ENCODE measurements around the gene FGF14. TPM values are rescaled to one million over a fixed set of nuclear protein-coding genes. Genes with fewer than 3 reads are reported as not detected.

Gene FGF14
- total and polyA plus RNA-seq, 2 of the 4 experiments (the other 2 are of a cell fraction): under 0.01 TPM; not detected in 1

DNA sequence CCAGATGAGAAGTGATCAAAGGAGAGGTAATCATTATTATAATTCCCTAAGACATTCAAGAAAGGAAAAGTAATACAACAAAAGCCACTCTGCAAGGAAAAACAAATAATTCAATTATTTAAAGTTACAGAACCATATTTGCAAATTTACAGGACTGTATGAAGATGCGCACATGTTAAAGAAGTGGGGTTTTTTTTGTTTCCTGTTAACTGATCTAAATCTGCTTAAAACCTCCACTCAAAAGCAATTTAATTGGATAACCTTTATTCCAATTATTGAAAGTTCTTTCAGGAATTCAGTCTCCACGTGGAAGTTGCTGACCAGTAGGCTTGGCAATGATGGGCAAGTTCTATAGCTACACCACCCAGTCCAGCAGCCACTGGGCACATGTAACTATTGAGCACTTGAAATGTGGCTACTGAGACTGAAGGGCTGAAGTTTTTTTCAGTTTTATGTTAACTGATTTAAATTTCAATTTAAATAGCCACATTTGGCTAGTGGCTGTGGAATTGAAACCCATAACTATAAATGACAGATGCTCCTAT is 232.3 kb downstream of the FGF14 start:
- Histone ChIP-seq H3K9me3 (ENCODE audit: control insufficient read depth, insufficient read depth, low read length) (no peaks in the 10 kb centered on the region), H2AK9ac (replicated peaks; ENCODE audit: low read depth, low read length, poor library complexity) (no peak overlapping the region), H3K27ac (ENCODE audit: insufficient read depth, low read length) (no peak overlapping the region), H3K36me3 (ENCODE audit: control insufficient read depth, insufficient read depth, low read length) (no peaks in the 10 kb centered on the region), H2BK15ac (ENCODE audit: low read depth, low read length) (no peak overlapping the region), H3K27me3 (ENCODE audit: control insufficient read depth, insufficient read depth, low read length) (no peaks in the 10 kb centered on the region), H3K56ac (ENCODE audit: extremely low read depth, insufficient read depth, low read length) (no peak overlapping the region), H3K4me1 (ENCODE audit: control insufficient read depth, insufficient read depth, low read length) (no peaks in the 10 kb centered on the region), H3K23ac (ENCODE audit: low read depth, low read length) (no peak overlapping the region), H3K14ac (replicated peaks; ENCODE audit: low read depth, low read length) (no peak overlapping the region), H4K91ac (ENCODE audit: insufficient read depth, low read depth, low read length) (no peak overlapping the region), H3K4me2 (ENCODE audit: low read depth, low read length) (no peak overlapping the region), H3K4ac (ENCODE audit: low read depth, low read length) (no peak overlapping the region), H2BK20ac (ENCODE audit: low read depth, low read length) (no peak overlapping the region), H2AK5ac (ENCODE audit: low read depth, low read length) (no peak overlapping the region), H3K9ac (ENCODE audit: low read depth, low read length) (no peak overlapping the region), H3K79me1 (ENCODE audit: low read depth in 1 of 2, low read length in 2 of 2) (no peaks in the 10 kb centered on the region), H3K4me3 (ENCODE audit: insufficient read depth, low read depth, low read length) (no peak overlapping the region), H2AFZ (replicated peaks; ENCODE audit: low read length, poor library complexity) (no peak overlapping the region), H3K18ac (ENCODE audit: low read depth, low read length) (no peak overlapping the region), H3K9me1 (ENCODE audit: insufficient read depth, low read length) (no peaks in the 10 kb centered on the region), H4K20me1 (ENCODE audit: insufficient read depth, low read length) (no peaks in the 10 kb centered on the region), H4K5ac (ENCODE audit: low read depth, low read length) (no peak overlapping the region), H4K8ac (ENCODE audit: low read depth in 2 of 2, low read length in 2 of 2) (no peak overlapping the region), H2BK5ac (ENCODE audit: low read depth, low read length, poor library complexity, severe bottlenecking) (no peak overlapping the region), H2BK120ac (ENCODE audit: low read depth, low read length) (no peak overlapping the region)
- WGBS, 2 experiments (ENCODE audit: extremely low coverage in 2 of 2, insufficient read length in 1 of 2): no CpG with 5 or more reads among the region's 2 CpGs
- dilution Hi-C loops (cut with HindIII; ENCODE audit: low sequenced_read_pairs, unreplicated experiment): no loop called here
- intact Hi-C loops (cut with micrococcal nuclease): no loop called here
- no TSS peak for BruUV-seq (replicated peaks)
- no peak for DNase-seq
- in situ Hi-C loops (cut with MboI; ENCODE audit: low sequenced_read_pairs): no loop called here
- ChIA-PET POLR2A (ENCODE audit: unreplicated experiment) (no interaction called here), CTCF (no interaction called here)
- ATAC-seq (ENCODE audit: low read depth): no peak
- TF ChIP-seq BHLHE40 (IDR thresholded peaks at IDR 0.05; ENCODE audit: low read depth, low read length) (no peak), RCOR1 (IDR thresholded peaks at IDR 0.05; ENCODE audit: insufficient replicate concordance, low read length) (no peak), SMC3 (IDR thresholded peaks at IDR 0.05; ENCODE audit: low read depth, low read length) (no peak), CEBPB (IDR thresholded peaks at IDR 0.05; ENCODE audit: low read depth, low read length) (no peak), CHD1 (IDR thresholded peaks at IDR 0.05; ENCODE audit: low read depth, low read length) (no peak), MXI1 (IDR thresholded peaks at IDR 0.05; ENCODE audit: borderline replicate concordance, low read depth, low read length) (no peak), FOS (IDR thresholded peaks at IDR 0.05; ENCODE audit: low read depth, low read length) (no peak), POLR2A (IDR thresholded peaks at IDR 0.05; ENCODE audit: low read depth, low read length) (no peak), MAFK (IDR thresholded peaks at IDR 0.05; ENCODE audit: low read depth, low read length) (no peak), NFE2L2 (IDR thresholded peaks at IDR 0.05; ENCODE audit: low read depth, low read length) (no peak), RAD21 (IDR thresholded peaks at IDR 0.05; ENCODE audit: low read length) (no peak), MAZ (IDR thresholded peaks at IDR 0.05; ENCODE audit: borderline replicate concordance, low read depth, low read length) (no peak), RFX5 (IDR thresholded peaks at IDR 0.05; ENCODE audit: low read depth, low read length) (no peak)
- TF ChIP-seq, protein P1, sequence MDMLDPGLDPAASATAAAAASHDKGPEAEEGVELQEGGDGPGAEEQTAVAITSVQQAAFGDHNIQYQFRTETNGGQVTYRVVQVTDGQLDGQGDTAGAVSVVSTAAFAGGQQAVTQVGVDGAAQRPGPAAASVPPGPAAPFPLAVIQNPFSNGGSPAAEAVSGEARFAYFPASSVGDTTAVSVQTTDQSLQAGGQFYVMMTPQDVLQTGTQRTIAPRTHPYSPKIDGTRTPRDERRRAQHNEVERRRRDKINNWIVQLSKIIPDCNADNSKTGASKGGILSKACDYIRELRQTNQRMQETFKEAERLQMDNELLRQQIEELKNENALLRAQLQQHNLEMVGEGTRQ (IDR thresholded peaks at IDR 0.05; ENCODE audit: low read depth, low read length): no peak
- TF ChIP-seq, protein P2, sequence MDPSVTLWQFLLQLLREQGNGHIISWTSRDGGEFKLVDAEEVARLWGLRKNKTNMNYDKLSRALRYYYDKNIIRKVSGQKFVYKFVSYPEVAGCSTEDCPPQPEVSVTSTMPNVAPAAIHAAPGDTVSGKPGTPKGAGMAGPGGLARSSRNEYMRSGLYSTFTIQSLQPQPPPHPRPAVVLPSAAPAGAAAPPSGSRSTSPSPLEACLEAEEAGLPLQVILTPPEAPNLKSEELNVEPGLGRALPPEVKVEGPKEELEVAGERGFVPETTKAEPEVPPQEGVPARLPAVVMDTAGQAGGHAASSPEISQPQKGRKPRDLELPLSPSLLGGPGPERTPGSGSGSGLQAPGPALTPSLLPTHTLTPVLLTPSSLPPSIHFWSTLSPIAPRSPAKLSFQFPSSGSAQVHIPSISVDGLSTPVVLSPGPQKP (IDR thresholded peaks at IDR 0.05; ENCODE audit: borderline replicate concordance, low read depth, low read length): no peak
- TF ChIP-seq, protein P3, sequence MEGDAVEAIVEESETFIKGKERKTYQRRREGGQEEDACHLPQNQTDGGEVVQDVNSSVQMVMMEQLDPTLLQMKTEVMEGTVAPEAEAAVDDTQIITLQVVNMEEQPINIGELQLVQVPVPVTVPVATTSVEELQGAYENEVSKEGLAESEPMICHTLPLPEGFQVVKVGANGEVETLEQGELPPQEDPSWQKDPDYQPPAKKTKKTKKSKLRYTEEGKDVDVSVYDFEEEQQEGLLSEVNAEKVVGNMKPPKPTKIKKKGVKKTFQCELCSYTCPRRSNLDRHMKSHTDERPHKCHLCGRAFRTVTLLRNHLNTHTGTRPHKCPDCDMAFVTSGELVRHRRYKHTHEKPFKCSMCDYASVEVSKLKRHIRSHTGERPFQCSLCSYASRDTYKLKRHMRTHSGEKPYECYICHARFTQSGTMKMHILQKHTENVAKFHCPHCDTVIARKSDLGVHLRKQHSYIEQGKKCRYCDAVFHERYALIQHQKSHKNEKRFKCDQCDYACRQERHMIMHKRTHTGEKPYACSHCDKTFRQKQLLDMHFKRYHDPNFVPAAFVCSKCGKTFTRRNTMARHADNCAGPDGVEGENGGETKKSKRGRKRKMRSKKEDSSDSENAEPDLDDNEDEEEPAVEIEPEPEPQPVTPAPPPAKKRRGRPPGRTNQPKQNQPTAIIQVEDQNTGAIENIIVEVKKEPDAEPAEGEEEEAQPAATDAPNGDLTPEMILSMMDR (conservative IDR thresholded peaks at IDR 0.05; ENCODE audit: low read depth, low read length): no peak

Measured in IMR-90 (cell line).